HG02852 (cell line): ENCODE measurements around the gene ZBTB17.

Source experiments
- ATAC-seq: cut with Tn5 transposase; IDR thresholded peaks from one replicate; pipeline ENCODE4 v1.9.1; 2021; ENCODE audit warnings: mild to moderate bottlenecking, moderate library complexity; ENCODE audit not compliant: unreplicated experiment

ZBTB17 gene

GRCh38 chr1:15948595-15949452, 27.1 kb downstream of the ZBTB17 start:
- ATAC-seq: no peak

- no peak for ATAC-seq
Measured at GRCh38 chr1:15948091-15948591, 27.8 kb downstream of the ZBTB17 start.

GRCh38 chr1:15947382-15948090, 28.4 kb downstream of the ZBTB17 start:
- ATAC-seq: no peak

GRCh38 chr1:15946571-15947381, 29.1 kb downstream of the ZBTB17 start:
- ATAC-seq: no peak

- no peak for ATAC-seq
Measured at GRCh38 chr1:15945832-15946448, 30.0 kb downstream of the ZBTB17 start.

- no peak for ATAC-seq
Measured at GRCh38 chr1:15945011-15945831, 30.7 kb downstream of the ZBTB17 start.

- ATAC-seq: no peak
Measured at GRCh38 chr1:15944308-15945010, 31.4 kb downstream of the ZBTB17 start.

GRCh38 chr1:15943992-15944307, 32.0 kb downstream of the ZBTB17 start:
- ATAC-seq: no peak

GRCh38 chr1:15943328-15943991, 32.4 kb downstream of the ZBTB17 start:
- no peak for ATAC-seq

- ATAC-seq: no peak
Measured at GRCh38 chr1:15942661-15943327, 33.1 kb downstream of the ZBTB17 start.

GRCh38 chr1:15941899-15942660, 33.8 kb downstream of the ZBTB17 start:
- no peak for ATAC-seq

- ATAC-seq: no peak
Measured at GRCh38 chr1:15941044-15941840, 34.7 kb downstream of the ZBTB17 start.

- no peak for ATAC-seq
Measured at GRCh38 chr1:15940110-15941043, 35.5 kb downstream of the ZBTB17 start.

- no peak for ATAC-seq
Measured at GRCh38 chr1:15939181-15940109, 36.5 kb downstream of the ZBTB17 start.
